Neural crest cell (in vitro differentiated cells): Measurements from ENCODE around the gene GALNTL6. TPM values are rescaled to one million over a fixed set of nuclear protein-coding genes. Genes with fewer than 3 reads are reported as not detected.

Experiments used
- DNase-seq: peaks from one replicate; pipeline ENCODE4 v3.0.0; 2021; ENCODE audit warnings: low read depth, mixed read lengths, low spot score
- H3K27ac Mint-ChIP-seq: one replicate; pipeline ENCODE4 v1.8.0; 2021; ENCODE audit warnings: mild to moderate bottlenecking, mixed read lengths; ENCODE audit not compliant: unreplicated experiment
- H3K27me3 Mint-ChIP-seq: 2 replicates; pipeline ENCODE4 v1.8.0; 2021; ENCODE audit warnings: low read depth, mild to moderate bottlenecking, mixed read lengths
- H3K36me3 Mint-ChIP-seq: 2 replicates; pipeline ENCODE4 v1.8.0; 2021; ENCODE audit warnings: low read depth, mild to moderate bottlenecking, mixed read lengths
- H3K4me1 Mint-ChIP-seq: 2 replicates; pipeline ENCODE4 v1.8.0; 2021; ENCODE audit warnings: mixed read lengths
- H3K4me3 Mint-ChIP-seq: one replicate; pipeline ENCODE4 v1.8.0; 2021; ENCODE audit warnings: mild to moderate bottlenecking, mixed read lengths
- H3K9me3 Mint-ChIP-seq: 2 replicates; pipeline ENCODE4 v1.8.0; 2021; ENCODE audit warnings: mixed read lengths
- CTCF ChIP-seq: fragments of 200-600 bp; sonication (generic); conservative IDR thresholded peaks from 2 replicates; pipeline ENCODE4 v1.5.0; 2021; ENCODE audit warnings: antibody characterized with exemption, mild to moderate bottlenecking
- total RNA-seq: library from RNA; stranded (reverse); gene quantifications from 2 replicates; pipeline ENCODE4 v1.2.1, GENCODE V29; 2021

GALNTL6 gene
- total RNA-seq, 1 donor from 2014 or later, result 0.07 TPM

- DNase-seq, result no peak
- no peaks in the 10 kb centered on the region for H3K4me1 Mint-ChIP-seq
- no peaks in the 10 kb centered on the region for H3K27me3 Mint-ChIP-seq
- H3K9me3 Mint-ChIP-seq, result no peaks in the 10 kb centered on the region
- TF ChIP-seq CTCF, result no peak
- no peak overlapping the region for H3K4me3 Mint-ChIP-seq
- H3K36me3 Mint-ChIP-seq, result no peaks in the 10 kb centered on the region
- H3K27ac Mint-ChIP-seq, result no peak overlapping the region
Measured at GRCh38 chr4:172357006-172357540, 543.9 kb downstream of the GALNTL6 start.

- no peaks in the 10 kb centered on the region for H3K4me1 Mint-ChIP-seq
- no peaks in the 10 kb centered on the region for H3K27me3 Mint-ChIP-seq
- no peak overlapping the region for H3K27ac Mint-ChIP-seq
- H3K9me3 Mint-ChIP-seq, result peaks cover 4% of the 10 kb centered on the region
- TF ChIP-seq CTCF, result no peak
- DNase-seq, result no peak
- H3K36me3 Mint-ChIP-seq, result no peaks in the 10 kb centered on the region
- no peak overlapping the region for H3K4me3 Mint-ChIP-seq
Measured at GRCh38 chr4:172362569-172362968, 549.4 kb downstream of the GALNTL6 start.

GRCh38 chr4:172369471-172369959, 556.3 kb downstream of the GALNTL6 start:
- DNase-seq, result no peak
- H3K27me3 Mint-ChIP-seq, result no peaks in the 10 kb centered on the region
- no peak for TF ChIP-seq CTCF
- no peaks in the 10 kb centered on the region for H3K4me1 Mint-ChIP-seq
- peaks cover 5% of the 10 kb centered on the region for H3K36me3 Mint-ChIP-seq
- H3K27ac Mint-ChIP-seq, result no peak overlapping the region
- no peak overlapping the region for H3K4me3 Mint-ChIP-seq
- peaks cover 11% of the 10 kb centered on the region for H3K9me3 Mint-ChIP-seq

- Mint-ChIP-seq H3K4me1 (no peaks in the 10 kb centered on the region), H3K27me3 (no peaks in the 10 kb centered on the region), H3K36me3 (no peaks in the 10 kb centered on the region), H3K9me3 (peaks cover 5% of the 10 kb centered on the region), H3K27ac (no peak overlapping the region), H3K4me3 (no peak overlapping the region)
- no peak for TF ChIP-seq CTCF
- DNase-seq, result no peak
Measured at GRCh38 chr4:172377486-172378140, 564.4 kb downstream of the GALNTL6 start.

- no peak overlapping the region for H3K4me3 Mint-ChIP-seq
- TF ChIP-seq CTCF, result no peak
- no peaks in the 10 kb centered on the region for H3K4me1 Mint-ChIP-seq
- no peak for DNase-seq
- H3K27me3 Mint-ChIP-seq, result no peaks in the 10 kb centered on the region
- H3K27ac Mint-ChIP-seq, result no peak overlapping the region
- H3K9me3 Mint-ChIP-seq, result peaks cover 5% of the 10 kb centered on the region
- no peaks in the 10 kb centered on the region for H3K36me3 Mint-ChIP-seq
Measured at GRCh38 chr4:172379834-172380233, 566.6 kb downstream of the GALNTL6 start.
